ENCODE data around the gene REC114.

REC114 gene

GRCh38 chr15:73605759-73606436 lies 162.9 kb downstream of the REC114 start:
- no peak for DNase-seq (ENCODE audit: low spot score)

DNA sequence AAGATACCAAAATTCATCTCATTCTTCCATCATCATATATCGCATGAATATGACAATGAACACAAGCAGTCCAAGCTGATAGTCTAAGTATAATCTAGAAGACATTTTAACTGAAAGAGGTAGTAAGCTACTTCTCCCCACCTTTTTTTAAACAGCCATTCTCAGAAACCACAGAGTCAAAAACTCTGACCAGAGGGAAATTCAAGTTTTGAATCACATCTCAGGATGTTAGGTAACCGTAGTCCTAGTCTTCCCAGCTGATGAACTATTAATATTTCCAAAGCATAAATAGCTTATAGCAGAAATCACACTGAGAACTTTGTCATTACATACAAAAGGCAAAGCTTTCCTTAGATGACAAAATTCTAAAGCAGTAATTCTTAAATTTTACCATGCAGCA lies 164.4 kb downstream of the REC114 start:
- no peak for DNase-seq (ENCODE audit: low spot score)

DNA sequence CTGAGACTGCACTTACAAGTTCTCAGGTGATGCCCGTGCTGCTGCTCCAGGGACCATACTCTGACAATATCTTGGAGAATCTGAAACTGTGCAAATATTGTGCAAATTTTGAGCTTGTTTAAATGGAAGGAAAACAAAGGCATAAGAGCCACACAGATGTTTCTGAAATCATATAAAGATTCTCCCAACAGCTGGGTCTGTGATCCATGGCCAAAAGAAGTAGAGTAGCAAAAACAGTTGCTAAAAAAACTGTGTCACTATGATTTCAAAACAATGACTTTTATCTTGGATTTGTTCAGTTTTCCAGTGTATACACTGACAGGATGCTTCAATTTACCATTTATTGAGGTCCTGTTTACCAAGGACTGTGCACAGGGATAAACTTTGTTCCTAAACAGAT lies 164.9 kb downstream of the REC114 start:
- DNase-seq (ENCODE audit: low spot score), result no peak

GRCh38 chr15:73608475-73608874 lies 165.5 kb downstream of the REC114 start:
- no peak for DNase-seq (ENCODE audit: low spot score)

DNA sequence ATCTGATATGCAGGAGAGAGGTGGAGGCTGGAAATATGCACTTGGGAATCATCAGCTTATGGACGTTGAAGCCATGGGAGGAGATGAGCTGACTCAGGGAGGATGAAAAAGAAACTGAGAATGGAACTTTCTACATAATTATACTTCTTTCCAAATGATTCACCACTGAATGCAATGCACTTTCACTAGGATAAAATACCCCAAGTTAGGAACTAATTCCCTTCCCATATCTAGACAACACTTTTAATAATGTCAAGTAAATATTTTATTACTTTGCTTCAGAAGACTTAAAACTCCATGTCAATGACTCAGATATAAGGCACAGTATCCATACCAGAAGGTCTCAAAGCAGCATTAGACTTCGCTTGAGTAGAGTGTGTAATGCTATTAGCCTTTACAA lies 166.0 kb downstream of the REC114 start:
- peak; percentile 57 for DNase-seq (ENCODE audit: low spot score)

Measured in hepatic stellate cell (primary cell).